PFSK-1 (cell line): ENCODE measurements around the gene OMP.

Experiments
- REST ChIP-seq, 2 experiments: IDR thresholded peaks; 2 replicates each; pipeline versions ENCODE4 v1.6.1 to v1.8.0; 2011 to 2012; ENCODE audit warnings: low read depth in 2 of 2, low read length in 2 of 2, control low read depth in 1 of 2, inconsistent platforms in 1 of 2, mild to moderate bottlenecking in 1 of 2, moderate library complexity in 1 of 2; ENCODE audit not compliant: insufficient read depth in 1 of 2
- SIN3A ChIP-seq: IDR thresholded peaks from 2 replicates; pipeline ENCODE4 v1.6.1; 2012; ENCODE audit warnings: mild to moderate bottlenecking, low read length, moderate library complexity, borderline replicate concordance; ENCODE audit not compliant: insufficient read depth

DNA sequence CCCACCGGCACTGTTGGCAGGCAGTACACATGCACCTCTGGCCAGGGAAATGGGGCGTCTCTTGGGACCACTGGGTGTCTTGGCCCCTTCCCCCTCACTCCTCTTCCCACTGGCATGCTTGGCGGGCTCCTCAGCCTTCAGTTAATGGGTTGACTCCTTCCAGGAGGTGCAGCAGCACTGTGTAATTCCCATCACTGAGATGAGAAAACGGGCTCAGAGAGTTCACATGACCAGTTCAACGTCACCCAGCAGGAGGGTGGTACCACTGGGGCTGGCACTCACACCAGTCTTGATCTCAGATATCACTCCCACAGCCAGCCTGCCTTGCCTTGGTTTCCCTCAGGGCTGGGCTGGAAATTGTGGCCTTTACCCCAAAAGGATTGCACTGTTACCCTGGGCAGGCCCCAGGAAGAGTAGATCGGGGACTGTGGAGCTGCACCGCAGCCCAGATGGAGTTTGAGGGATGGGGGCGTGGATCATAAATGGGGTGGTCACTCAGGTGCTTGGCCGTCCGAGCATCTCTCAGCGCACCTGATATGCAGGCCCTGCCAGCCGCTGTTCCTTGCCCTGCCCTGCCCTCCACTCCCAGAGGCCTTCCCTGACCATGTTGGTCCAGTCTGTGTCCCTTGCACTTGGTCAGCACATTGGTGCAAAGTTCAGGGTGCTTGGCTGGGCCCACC, 18.9 kb upstream of the OMP start:
- TF ChIP-seq REST (IDR thresholded peaks at IDR 0.05; ENCODE audit: insufficient read depth in 1 of 2, low read depth in 2 of 2, low read length in 2 of 2) = no peak
- TF ChIP-seq SIN3A = no peak
